IPS-11a (cell line): ENCODE results near the gene UBE2O.

Source experiments
- H3K4me3 ChIP-seq: one replicate; pipeline ENCODE4 v1.5.1; 2013; ENCODE audit warnings: low read depth, low read length, control low read depth

UBE2O gene

DNA sequence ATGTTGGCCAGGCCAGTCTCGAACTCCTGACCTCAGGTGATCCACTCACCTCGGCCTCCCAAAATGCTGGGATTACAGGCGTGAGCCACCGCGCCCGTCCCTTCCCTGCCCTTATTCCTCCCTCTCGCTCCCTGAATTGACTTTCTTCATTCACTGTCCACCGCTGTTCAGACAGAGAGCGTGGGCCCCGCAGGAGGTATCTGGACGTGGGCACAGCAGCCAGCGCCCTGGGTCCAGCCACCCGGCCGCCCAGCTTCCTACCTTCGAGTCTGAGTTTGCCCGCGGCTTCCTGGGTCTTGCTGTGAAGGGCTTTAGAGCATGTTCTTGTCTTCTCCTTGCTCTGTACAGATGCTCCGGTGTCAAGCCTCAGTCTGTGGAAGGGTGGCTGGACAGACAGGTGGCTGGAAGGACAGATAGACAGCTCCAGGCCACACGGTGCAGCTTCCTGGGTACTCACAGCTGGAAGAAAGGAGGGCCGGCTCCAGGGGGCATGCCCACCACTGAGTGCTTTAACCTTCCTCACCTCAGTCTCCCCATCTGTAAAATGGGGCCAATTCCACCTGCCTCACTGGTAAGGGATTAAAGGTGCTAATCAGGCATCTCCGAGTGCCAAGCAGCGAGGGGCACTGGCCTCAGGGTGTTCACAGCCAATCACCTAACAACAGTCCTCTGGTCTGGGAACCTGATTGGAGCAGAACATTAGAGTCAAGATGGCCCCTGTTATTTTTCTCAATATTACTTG, 34.7 kb upstream of the UBE2O start:
- no peak overlapping the region for H3K4me3 ChIP-seq

DNA sequence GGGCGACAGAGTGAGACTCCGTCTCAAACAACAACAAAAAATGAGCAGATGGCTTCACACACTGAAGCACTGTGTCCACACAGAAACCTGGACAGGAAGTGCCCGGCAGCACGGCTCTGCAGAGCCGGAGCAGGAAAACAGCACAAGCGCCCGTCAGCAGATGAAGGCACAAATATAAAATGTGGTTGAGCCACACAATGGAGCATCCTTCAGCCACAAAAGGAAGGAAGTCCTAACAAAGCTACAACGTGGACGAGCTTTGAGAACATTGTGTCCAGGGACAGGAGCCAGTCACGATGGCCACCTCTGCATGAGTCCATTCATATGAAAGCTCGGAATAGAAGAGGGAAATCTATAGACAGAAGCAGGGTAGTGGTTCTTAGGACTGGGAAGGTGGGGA, 32.6 kb upstream of the UBE2O start:
- no peak overlapping the region for H3K4me3 ChIP-seq

DNA sequence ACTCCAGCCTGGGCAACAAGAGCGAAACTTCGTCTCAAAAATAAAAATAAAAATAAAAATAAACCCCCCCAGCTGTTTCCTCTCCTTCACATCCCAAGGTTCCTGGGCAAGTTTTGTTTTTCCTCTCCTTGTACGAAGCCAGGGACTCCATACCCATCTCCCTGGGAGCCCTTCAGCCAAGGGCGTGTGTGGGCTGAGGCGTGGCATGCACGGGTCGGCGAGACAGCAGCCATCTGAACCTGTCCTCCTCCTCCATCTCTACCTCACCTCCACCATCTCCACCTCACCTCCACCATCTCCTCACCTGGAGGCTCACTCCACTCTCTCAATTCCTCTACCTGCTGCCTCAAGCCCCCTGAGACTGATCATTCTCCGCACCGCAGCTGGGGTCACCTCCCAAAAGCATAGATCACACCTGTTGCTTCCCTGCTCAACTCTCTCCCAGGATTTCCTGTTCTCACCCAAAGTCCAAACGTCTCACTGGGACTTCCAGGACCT, 31.3 kb upstream of the UBE2O start:
- no peak overlapping the region for H3K4me3 ChIP-seq

DNA sequence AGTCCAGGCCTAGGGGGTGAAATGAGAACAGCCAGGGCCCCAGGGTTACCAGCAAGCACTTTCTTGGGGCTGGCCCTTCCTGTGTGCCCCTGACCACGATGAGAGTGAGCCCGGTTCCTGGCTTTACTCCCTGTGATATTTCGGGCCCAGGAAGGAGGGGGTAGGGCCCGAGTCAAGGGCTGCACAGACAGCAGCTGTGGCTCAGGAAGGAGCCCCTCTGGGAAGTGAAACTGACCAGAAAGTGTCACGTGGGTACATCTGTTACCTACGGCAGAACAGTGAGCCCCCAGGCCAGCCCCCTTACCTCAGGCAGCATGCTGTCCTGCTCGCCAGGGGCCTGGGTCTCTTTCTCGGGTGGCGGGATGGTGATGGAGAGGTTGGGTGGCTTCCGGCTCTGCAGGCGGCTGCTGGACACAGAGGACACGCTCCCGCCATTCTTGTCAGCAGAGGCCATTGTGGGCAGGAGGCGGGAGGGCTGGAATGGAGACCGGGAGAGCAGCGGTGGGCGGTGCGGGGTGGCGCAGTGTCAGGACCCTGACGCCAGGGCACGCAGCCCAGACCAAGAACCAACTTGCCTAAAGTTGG, 28.2 kb upstream of the UBE2O start:
- H3K4me3 ChIP-seq, result no peak overlapping the region

DNA sequence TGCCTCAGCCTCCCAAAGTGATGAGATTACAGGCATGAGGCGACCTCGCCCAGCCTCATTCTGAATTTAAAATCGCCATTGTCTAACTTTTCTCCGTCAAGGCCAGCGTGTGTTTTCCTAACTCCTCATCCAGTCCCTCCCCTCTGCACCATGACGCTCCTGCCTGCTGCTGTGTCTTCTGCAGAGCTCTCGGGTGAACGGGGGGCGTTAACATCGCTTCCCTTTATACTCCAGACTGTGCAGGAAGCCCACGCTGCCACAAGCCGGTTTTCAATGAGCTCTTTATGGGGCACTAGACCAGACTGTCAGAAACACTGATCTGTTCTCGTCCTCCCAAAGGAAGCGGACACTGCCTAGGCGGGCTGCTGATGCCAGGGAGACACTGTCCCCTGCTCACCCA, 27.7 kb upstream of the UBE2O start:
- no peak overlapping the region for H3K4me3 ChIP-seq

DNA sequence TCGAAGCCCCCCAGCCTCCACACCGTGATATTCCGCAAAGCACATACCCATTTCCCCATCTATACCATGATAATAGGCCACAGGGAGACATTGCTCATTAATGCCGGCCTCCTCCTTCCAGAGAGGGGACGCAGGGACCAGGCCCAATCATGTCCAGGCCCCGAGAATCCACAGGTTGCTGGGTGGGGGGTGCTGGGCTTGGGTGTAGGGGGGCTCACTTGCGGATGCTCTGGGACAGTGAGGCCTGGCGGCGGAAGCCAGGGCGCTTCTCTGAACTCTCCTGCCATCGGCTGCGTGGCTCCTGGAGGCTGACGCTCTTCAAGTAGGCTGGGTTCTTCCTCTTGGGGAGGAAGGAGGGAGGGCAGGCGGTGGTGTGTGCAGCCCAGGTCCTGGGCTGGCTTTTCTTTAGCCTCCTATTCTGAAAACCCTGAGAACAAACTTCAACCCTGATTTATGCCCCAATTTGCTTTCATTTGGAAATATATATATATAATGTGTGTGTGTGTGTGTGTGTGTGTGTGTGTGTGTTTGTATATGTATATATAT, 26.6 kb upstream of the UBE2O start:
- no peak overlapping the region for H3K4me3 ChIP-seq

DNA sequence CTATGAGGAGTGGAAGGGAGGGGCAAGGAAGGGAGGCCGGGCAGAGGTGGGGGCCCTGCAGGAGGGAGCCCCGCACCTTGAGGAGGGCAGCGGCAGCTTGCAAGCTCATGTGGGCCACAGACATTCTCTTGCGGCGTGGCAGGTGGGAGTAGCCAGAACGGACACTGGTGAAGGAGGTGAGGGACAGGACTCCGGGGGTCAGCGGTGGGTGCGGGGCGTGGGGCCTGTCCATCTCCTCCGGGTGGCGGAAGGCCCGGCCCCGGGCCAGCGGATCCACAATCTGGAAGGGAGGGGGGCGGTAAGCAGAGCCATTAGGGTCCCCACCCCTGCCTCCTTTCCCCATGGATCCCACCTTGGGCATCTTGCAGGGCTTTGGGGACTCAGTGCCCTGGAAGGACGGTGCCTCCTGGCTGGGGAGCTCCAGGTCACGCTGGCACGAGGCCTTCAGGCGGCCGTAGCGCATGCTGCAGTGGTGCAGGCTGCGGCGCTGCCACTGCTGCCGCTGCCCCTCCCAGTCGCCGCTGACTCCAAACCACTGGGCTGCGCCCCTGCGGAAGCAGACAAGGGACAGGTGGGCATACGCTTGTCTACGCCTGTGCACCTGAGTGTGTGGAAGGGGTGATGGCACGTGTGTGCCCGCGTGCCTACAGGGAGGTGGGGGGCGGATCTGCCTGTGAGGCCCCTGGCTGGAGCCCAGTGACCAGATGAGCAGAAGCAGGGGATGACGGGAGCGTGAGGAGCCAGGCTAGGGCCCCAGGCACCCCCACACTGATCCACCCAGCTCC, 26.0 kb upstream of the UBE2O start:
- H3K4me3 ChIP-seq, result no peak overlapping the region

DNA sequence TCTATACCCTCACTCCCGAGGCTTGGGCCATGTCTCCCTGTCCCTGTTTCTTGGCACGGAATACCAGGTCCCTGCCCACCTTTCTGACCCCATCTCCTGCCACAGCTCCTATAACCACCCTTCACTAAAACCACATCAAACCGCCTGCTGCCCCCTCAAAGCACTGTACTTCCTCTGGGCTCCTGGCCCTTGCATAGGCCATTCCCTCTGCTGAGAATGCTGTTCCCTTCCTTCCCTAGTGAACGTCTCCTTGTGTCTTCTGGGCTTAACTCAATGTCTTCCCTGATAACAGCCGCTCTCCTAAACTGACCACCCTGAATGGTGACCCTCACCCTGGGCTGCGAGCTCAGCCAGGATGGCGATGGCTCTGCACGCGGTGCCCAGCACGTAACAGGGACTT, 25.1 kb upstream of the UBE2O start:
- H3K4me3 ChIP-seq, result no peak overlapping the region

DNA sequence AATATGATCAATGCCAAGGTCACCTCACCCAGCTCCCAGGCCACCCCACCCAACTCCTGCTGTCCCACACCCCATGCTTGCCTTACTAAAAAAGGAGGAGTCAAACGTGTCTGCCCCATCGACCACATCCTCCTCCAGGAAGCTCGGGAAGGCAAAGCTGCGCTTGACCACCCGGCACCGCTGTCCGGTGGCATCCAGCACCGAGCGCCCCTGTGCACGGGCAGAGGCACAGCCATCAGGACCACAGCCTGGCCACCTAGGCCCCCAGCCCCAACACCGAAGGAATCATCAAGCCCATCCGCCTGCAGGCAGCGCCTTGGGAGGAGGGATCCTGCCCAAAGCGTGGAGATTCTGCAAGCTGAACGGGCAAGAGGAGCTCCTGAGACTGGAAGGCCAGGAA, 24.6 kb upstream of the UBE2O start:
- no peak overlapping the region for H3K4me3 ChIP-seq

DNA sequence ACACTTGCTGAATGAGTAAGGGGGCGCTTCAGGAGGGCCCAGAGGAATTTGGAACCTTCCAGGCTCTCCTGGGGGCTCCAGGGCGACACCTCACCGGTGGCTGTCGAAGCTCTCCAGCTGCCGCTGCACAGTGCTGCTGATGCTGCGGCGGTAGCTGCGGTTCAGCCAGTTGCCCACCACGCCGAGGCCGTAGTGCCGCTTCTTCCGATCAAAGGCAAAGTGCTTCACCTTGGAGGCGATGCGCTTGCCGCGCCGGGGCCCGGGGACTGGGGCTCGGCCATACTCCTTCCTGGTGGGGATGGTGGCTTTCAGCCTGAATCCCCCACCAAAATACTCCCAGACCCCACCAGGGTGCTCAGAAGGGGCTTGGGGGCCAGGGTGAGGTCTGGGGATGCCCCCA, 23.8 kb upstream of the UBE2O start:
- H3K4me3 ChIP-seq, result no peak overlapping the region

DNA sequence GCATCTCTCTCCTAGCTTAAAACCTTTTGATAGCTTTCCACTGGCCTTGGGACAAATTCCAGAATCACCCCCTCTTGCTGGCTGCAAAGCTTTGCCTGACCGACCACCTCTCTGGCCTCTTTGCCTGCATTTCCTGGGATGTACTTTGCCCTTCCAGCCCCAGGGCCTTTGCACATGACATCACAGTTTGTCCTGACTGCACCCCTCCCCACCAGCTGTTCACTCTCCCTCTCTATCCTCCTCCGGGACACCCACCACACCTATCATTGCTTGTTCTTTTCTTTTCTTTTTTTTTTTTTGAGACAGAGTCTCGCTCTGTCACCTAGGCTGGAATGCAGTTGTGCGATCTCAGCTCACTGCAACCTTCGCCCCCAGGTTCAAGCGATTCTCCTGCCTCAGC, 22.4 kb upstream of the UBE2O start:
- H3K4me3 ChIP-seq, result no peak overlapping the region

DNA sequence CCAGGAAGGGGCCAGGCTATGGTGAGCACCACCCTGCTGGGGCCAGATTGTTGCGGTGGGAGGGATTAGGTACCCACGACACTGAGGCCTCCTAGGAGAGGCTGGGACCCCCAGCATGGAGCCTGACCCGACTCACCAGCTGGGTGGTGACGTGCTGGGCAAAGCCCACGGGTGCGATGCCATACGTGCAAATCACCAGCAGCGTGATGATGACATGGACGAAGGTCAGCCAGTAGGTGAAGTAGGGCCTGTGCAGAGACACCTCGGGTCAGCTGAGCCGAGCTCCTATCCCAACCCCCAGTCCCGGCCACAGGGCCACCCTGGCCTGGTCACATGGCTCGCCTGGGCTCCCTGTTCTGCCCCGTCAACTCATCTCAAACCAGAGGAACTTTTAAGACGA, 21.9 kb upstream of the UBE2O start:
- no peak overlapping the region for H3K4me3 ChIP-seq

DNA sequence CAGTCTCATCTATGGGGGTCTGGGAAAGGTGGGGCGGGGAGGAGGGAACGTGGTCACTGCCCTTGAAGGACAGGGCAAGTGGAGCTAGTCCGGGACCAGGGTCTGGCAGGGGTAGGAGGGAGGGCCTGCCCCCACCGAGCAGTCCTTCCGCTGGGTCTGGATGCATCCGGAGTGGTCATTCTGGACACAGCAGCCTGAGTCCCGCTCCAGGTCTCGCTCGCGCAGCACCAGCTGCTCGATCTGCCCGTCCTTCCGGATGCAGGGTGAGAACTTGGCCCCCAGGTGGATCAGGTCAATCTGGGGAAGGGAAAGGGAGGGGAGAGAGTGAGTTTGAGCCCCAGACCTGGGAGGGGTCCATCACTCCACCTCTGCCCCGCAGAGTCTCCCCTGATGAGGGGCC, 21.3 kb upstream of the UBE2O start:
- no peak overlapping the region for H3K4me3 ChIP-seq

DNA sequence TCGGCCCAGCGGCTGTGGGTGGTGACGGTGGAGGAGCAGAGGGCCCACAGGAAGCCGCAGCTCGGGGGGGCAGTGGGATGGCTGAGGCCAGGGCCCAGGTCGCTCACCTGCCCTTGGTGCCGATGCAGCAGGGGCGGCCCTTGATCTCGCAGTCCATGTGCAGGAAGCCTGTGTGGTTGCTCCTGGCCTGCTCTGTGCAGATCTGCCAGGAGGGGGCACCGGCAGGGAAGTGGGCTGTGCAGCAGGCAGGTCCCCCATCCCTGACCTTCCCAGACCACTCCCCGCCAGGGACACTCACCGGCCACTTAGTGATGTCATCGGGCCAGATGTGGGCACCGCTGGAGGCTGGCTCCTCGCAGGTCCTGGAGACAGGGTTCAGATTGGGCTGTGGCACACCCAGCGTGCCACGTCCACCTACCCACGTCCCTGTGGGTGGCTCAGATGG, 20.6 kb upstream of the UBE2O start:
- no peak overlapping the region for H3K4me3 ChIP-seq

DNA sequence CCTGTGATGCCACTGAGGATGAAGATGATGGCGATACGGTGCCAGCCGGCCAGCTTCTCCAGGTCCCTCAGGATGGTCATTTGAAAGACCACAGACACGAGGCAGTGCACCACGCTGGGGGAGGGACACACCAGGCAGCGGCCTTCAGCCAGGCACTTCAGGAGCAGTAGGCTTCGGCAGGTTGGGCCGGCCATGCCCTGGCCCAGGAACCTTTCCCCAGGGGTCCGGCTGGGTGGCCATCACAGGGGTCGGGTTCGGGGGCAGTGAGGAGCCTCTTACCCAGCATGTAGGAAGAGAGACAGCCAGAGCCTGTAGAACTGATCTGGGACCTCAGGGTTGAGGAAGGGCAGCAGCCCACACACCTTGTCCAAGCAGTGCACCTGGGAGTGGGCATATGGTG, 19.8 kb upstream of the UBE2O start:
- no peak overlapping the region for H3K4me3 ChIP-seq

DNA sequence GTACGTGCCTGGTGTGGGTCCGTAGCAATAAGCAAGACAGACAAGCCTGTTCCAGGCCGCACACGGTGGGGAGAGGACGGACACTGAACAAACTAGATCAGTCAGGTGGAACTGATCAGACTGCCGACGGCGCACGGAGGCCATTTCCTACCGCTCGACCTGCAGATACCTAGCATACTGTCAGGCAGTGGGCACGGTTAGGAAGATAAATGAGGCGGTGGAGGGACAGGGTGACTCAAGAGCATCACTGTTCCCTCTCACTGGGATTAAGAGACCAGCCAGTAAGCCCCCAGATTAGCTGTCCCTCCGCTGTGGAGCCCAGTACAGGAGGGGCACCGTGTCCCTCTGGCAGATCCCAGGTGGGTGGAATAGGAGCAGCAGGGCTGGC, 19.3 kb upstream of the UBE2O start:
- no peak overlapping the region for H3K4me3 ChIP-seq

DNA sequence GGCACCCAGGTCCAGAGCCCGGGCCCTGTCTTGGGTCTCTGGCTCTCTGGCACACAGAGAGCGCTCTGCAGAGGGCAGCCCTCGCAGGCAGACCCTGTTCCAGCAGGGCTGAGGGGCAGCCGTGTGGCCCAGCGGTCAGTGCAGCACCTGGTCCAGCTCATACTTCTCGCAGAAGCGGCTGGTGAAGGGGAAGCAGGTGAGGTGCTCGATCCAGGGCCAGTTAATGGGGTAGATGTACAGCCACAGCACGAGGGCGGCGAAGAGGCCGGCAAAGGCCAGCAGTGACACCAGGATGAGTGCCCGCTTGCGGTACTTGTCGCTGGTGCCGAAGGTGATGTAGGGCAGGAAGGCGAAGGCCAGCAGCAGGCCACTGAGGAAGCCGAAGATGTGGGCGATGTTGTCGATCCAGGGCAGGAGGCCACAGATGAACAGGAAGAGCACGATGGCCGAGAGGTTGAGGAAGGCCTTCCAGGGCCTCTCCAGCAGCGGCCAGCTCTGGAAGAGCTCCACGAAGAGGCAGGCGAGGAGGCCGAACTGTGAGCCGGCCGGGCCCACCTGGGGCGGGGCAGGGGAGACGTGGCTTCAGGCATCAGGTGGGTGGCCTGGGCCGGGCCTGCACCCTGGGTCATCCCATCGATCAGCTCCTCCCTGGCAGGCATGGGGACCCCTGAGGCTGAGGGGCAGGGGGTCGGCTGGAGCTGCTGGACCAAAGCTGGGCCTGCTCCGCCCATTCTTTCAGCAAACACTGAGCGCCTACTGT, 18.7 kb upstream of the UBE2O start:
- H3K4me3 ChIP-seq, result no peak overlapping the region

DNA sequence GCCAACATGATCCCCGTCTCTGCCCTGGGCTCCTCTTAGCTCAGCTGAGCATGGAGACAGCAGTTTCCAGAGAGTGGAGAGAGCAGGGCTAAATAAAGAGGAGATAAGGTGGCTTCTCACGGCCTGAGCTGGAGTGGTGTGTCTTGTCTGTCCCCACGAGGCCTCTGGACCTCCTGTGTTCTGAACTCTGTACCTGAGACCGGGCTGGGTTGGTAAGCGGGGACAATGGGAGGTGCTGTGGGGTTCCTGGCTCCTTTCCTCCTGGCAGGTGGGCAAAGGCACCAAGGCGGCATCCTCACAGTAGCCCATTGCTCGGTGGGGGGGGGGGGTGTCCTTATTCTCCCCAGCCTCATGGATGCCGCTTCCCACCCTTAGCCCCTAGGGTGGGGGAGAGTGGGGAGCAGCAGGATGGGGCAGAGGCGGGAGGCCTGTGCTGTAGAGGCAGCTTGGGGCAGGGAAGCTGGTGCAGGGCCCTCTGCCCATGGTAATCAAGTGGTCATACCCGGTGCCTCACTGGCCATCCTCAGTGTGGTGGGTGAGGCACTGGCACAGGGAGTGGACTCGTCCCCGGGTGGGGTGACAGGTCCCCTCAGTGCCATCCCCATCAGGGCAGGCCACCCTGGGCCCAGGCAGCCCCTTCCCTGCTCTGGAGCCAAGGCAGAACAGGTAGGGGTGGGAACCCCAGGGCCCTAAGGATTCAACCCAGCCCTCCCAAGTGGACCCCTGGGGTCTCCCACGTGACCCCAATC, 17.2 kb upstream of the UBE2O start:
- no peak overlapping the region for H3K4me3 ChIP-seq

DNA sequence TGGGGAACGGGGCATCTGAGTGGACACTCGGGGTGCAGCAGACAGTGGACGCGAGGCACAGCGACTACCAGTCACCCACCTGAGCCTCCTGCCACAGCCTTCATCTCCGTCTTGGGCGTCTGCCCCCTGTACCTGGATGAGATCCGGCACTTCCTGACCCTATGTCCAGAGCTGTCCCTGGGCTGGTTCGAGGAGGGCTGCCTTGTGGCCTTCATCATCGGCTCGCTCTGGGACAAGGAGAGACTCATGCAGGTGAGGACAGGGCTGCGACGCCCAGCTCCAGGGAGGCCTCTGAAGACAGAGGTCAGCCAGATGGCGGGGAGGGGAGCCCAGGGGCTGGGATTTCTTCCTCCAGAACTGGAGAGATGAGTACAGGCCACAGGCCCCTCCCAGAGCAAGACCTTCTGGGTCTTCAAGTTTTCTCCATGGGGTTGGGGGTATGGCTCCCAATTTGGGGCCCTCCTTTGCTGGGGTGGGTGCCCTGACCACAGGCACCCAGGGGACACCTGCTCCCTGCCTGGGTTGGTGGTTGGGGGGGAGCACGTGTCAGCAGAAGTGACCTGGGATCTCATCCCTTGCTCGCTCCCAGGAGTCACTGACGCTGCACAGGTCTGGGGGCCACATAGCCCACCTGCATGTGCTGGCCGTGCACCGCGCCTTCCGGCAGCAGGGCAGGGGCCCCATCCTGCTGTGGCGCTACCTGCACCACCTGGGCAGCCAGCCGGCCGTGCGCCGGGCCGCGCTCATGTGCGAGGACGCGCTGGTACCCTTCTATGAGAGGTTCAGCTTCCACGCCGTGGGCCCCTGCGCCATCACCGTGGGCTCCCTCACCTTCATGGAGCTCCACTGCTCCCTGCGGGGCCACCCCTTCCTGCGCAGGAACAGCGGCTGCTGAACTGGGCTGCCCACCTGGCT, 16.4 kb upstream of the UBE2O start:
- no peak overlapping the region for H3K4me3 ChIP-seq
